ENCODE results near the gene LUZP1. TPM values are rescaled to one million over a fixed set of nuclear protein-coding genes. Genes with fewer than 3 reads are reported as not detected.

Gene LUZP1
- total RNA-seq, 1 donor from 2014 or later: 21.8 TPM

GRCh38 chr1:23150742-23151141 lies 17.9 kb downstream of the LUZP1 start:
- DNase-seq: no peak

GRCh38 chr1:23150125-23150524 lies 18.5 kb downstream of the LUZP1 start:
- DNase-seq: no peak

- no peak for DNase-seq
Measured at GRCh38 chr1:23149114-23149513, 19.5 kb downstream of the LUZP1 start.

GRCh38 chr1:23148084-23148483 lies 20.6 kb downstream of the LUZP1 start:
- DNase-seq: no peak

- no peak for DNase-seq
Measured at GRCh38 chr1:23140940-23141596, 27.6 kb downstream of the LUZP1 start.

GRCh38 chr1:23135268-23135667 lies 33.4 kb downstream of the LUZP1 start:
- no peak for DNase-seq

- no peak for DNase-seq
Measured at GRCh38 chr1:23134055-23134454, 34.6 kb downstream of the LUZP1 start.

- no peak for DNase-seq
Measured at GRCh38 chr1:23133587-23133986, 35.1 kb downstream of the LUZP1 start.

GRCh38 chr1:23132033-23132432 lies 36.6 kb downstream of the LUZP1 start:
- DNase-seq: no peak

GRCh38 chr1:23129846-23130245 lies 38.8 kb downstream of the LUZP1 start:
- DNase-seq: no peak

- no peak for DNase-seq
Measured at GRCh38 chr1:23126801-23127200, 41.9 kb downstream of the LUZP1 start.

GRCh38 chr1:23126200-23126599 lies 42.5 kb downstream of the LUZP1 start:
- no peak for DNase-seq

- DNase-seq: no peak
Measured at GRCh38 chr1:23125489-23125888, 43.2 kb downstream of the LUZP1 start.

- DNase-seq: no peak
Measured at GRCh38 chr1:23124259-23125026, 44.2 kb downstream of the LUZP1 start.

GRCh38 chr1:23123528-23123927 lies 45.1 kb downstream of the LUZP1 start:
- DNase-seq: no peak

GRCh38 chr1:23122796-23123195 lies 45.9 kb downstream of the LUZP1 start:
- DNase-seq: no peak

- DNase-seq: peak; percentile 56
Measured at GRCh38 chr1:23122023-23122748, 46.5 kb downstream of the LUZP1 start.

GRCh38 chr1:23120383-23120782 lies 48.3 kb downstream of the LUZP1 start:
- no peak for DNase-seq

GRCh38 chr1:23118957-23119792 lies 49.5 kb downstream of the LUZP1 start:
- DNase-seq: no peak

GRCh38 chr1:23118407-23118806 lies 50.2 kb downstream of the LUZP1 start:
- no peak for DNase-seq

GRCh38 chr1:23116921-23117699 lies 51.5 kb downstream of the LUZP1 start:
- no peak for DNase-seq
